Measurements from ENCODE around the gene SHH.

SHH gene

GRCh38 chr7:155774947-155775346 is 37.3 kb downstream of the SHH start:
- Histone ChIP-seq H3F3A (ENCODE audit: insufficient read depth, low read length) (no peaks in the 10 kb centered on the region), H3K36me3 (replicated peaks; ENCODE audit: insufficient read depth, low read length) (peaks cover 13% of the 10 kb centered on the region), H3K4me3 (ENCODE audit: low read length) (no peak overlapping the region), H2AFZ (ENCODE audit: low read length) (no peak overlapping the region), H3K4me2 (ENCODE audit: low read depth, low read length) (no peak overlapping the region), H3K9ac (ENCODE audit: low read length) (no peak overlapping the region), H3K27ac (ENCODE audit: low read length) (no peak overlapping the region), H3K9me3 (replicated peaks; ENCODE audit: insufficient read depth, low read length) (no peaks in the 10 kb centered on the region), H3K27me3 (replicated peaks; ENCODE audit: insufficient read depth, low read length) (no peaks in the 10 kb centered on the region), H3K9me2 (replicated peaks; ENCODE audit: insufficient read depth, low read length) (no peaks in the 10 kb centered on the region), H4K20me1 (ENCODE audit: insufficient read depth, low read length) (no peaks in the 10 kb centered on the region), H3K4me1 (ENCODE audit: low read length) (no peaks in the 10 kb centered on the region), H3K79me2 (ENCODE audit: low read length) (peaks cover 14% of the 10 kb centered on the region)
- TF ChIP-seq EZH2 (optimal IDR thresholded peaks at IDR 0.05; ENCODE audit: low read depth, low read length) (no peak), CTCF (IDR thresholded peaks at IDR 0.05; ENCODE audit: low read length) (no peak), EZH2phosphoT487 (IDR thresholded peaks at IDR 0.05; ENCODE audit: low read length) (no peak)
- DNase-seq: no peak

- TF ChIP-seq EZH2 (optimal IDR thresholded peaks at IDR 0.05; ENCODE audit: low read depth, low read length): no peak
- no peak for TF ChIP-seq EZH2phosphoT487 (IDR thresholded peaks at IDR 0.05; ENCODE audit: low read length)
- TF ChIP-seq CTCF (IDR thresholded peaks at IDR 0.05; ENCODE audit: low read length): no peak
- Histone ChIP-seq H3F3A (ENCODE audit: insufficient read depth, low read length) (no peaks in the 10 kb centered on the region), H4K20me1 (ENCODE audit: insufficient read depth, low read length) (no peaks in the 10 kb centered on the region), H3K27me3 (replicated peaks; ENCODE audit: insufficient read depth, low read length) (no peaks in the 10 kb centered on the region), H2AFZ (ENCODE audit: low read length) (no peak overlapping the region), H3K36me3 (replicated peaks; ENCODE audit: insufficient read depth, low read length) (peaks cover 24% of the 10 kb centered on the region), H3K4me1 (ENCODE audit: low read length) (no peaks in the 10 kb centered on the region), H3K9me2 (replicated peaks; ENCODE audit: insufficient read depth, low read length) (no peaks in the 10 kb centered on the region), H3K9me3 (replicated peaks; ENCODE audit: insufficient read depth, low read length) (no peaks in the 10 kb centered on the region), H3K9ac (ENCODE audit: low read length) (no peak overlapping the region), H3K4me2 (ENCODE audit: low read depth, low read length) (no peak overlapping the region), H3K79me2 (ENCODE audit: low read length) (peaks cover 26% of the 10 kb centered on the region), H3K27ac (ENCODE audit: low read length) (no peak overlapping the region), H3K4me3 (ENCODE audit: low read length) (no peak overlapping the region)
- DNase-seq: no peak
Measured at GRCh38 chr7:155773531-155773930, 38.7 kb downstream of the SHH start.

GRCh38 chr7:155770241-155770640 is 42.0 kb downstream of the SHH start:
- Histone ChIP-seq H3K27ac (ENCODE audit: low read length) (no peak overlapping the region), H3K36me3 (replicated peaks; ENCODE audit: insufficient read depth, low read length) (peaks cover 21% of the 10 kb centered on the region), H3K79me2 (ENCODE audit: low read length) (peaks cover 37% of the 10 kb centered on the region), H3K4me3 (ENCODE audit: low read length) (no peak overlapping the region), H3K27me3 (replicated peaks; ENCODE audit: insufficient read depth, low read length) (no peaks in the 10 kb centered on the region), H3K9ac (ENCODE audit: low read length) (no peak overlapping the region), H3F3A (ENCODE audit: insufficient read depth, low read length) (peaks cover 15% of the 10 kb centered on the region; the same call in 1 of the 2 replicates), H3K4me1 (ENCODE audit: low read length) (no peaks in the 10 kb centered on the region), H4K20me1 (ENCODE audit: insufficient read depth, low read length) (no peaks in the 10 kb centered on the region; the same call in 1 of the 2 replicates), H3K4me2 (ENCODE audit: low read depth, low read length) (no peak overlapping the region), H3K9me2 (replicated peaks; ENCODE audit: insufficient read depth, low read length) (no peaks in the 10 kb centered on the region), H2AFZ (ENCODE audit: low read length) (no peak overlapping the region), H3K9me3 (replicated peaks; ENCODE audit: insufficient read depth, low read length) (no peaks in the 10 kb centered on the region)
- DNase-seq: no peak
- TF ChIP-seq EZH2phosphoT487 (IDR thresholded peaks at IDR 0.05; ENCODE audit: low read length) (no peak), CTCF (IDR thresholded peaks at IDR 0.05; ENCODE audit: low read length) (no peak), EZH2 (optimal IDR thresholded peaks at IDR 0.05; ENCODE audit: low read depth, low read length) (no peak)

Measured in MM.1S (cell line).